ENCODE results near the gene GPR4.

- TF ChIP-seq FOXK2 (IDR thresholded peaks at IDR 0.05) (no peak), L3MBTL2 (conservative IDR thresholded peaks at IDR 0.05) (no peak), ELF4 (IDR thresholded peaks at IDR 0.05) (no peak), BHLHE40 (IDR thresholded peaks at IDR 0.05; ENCODE audit: borderline replicate concordance) (no peak), TARDBP (IDR thresholded peaks at IDR 0.05) (no peak), SP1 (IDR thresholded peaks at IDR 0.05) (no peak)
Measured at GRCh38 chr19:45630463-45630862, 28.5 kb upstream of the GPR4 start.
